CD14-positive monocyte (primary cell): ENCODE results near the gene TAF4. TPM values are rescaled to one million over a fixed set of nuclear protein-coding genes. Genes with fewer than 3 reads are reported as not detected.

Source experiments
- DNase-seq, 3 donors: peaks; one replicate each; pipeline ENCODE4 v3.0.0-alpha.2; 2011 to 2022
- H2AFZ ChIP-seq: 2 replicates; pipeline ENCODE4 v1.6.0; 2012; ENCODE audit warnings: mild to moderate bottlenecking, low read depth, low read length, inconsistent platforms; ENCODE audit not compliant: insufficient read depth, poor library complexity, severe bottlenecking
- H3K27ac ChIP-seq, 2 donors: 1 replicate in 1 of 2; 2 replicates in 1 of 2; pipeline ENCODE4 v1.5.1; 2012 to 2013; ENCODE audit warnings: low read length in 2 of 2, control low read depth in 1 of 2, inconsistent platforms in 1 of 2, low read depth in 1 of 2, mild to moderate bottlenecking in 1 of 2
- H3K27me3 ChIP-seq, 2 donors: one replicate each; pipeline versions ENCODE4 v1.6.0 to v1.6.1; 2011 to 2013; ENCODE audit warnings: low read length in 2 of 2; ENCODE audit not compliant: control insufficient read depth in 2 of 2, insufficient read depth in 2 of 2
- H3K36me3 ChIP-seq, 2 donors: replicated peaks in 1 of 2; 1 replicate in 1 of 2; 2 replicates in 1 of 2; pipeline versions ENCODE4 v1.5.1 to v1.6.1; 2012 to 2013; ENCODE audit warnings: low read length in 2 of 2, control low read depth in 1 of 2, inconsistent platforms in 1 of 2, mild to moderate bottlenecking in 1 of 2; ENCODE audit not compliant: insufficient read depth in 2 of 2, control insufficient read depth in 1 of 2
- H3K4me1 ChIP-seq, 2 donors: 1 replicate in 1 of 2; 2 replicates in 1 of 2; pipeline versions ENCODE4 v1.5.1 to v1.6.1; 2012 to 2013; ENCODE audit warnings: low read length in 2 of 2, control low read depth in 1 of 2, inconsistent platforms in 1 of 2, mild to moderate bottlenecking in 1 of 2, moderate library complexity in 1 of 2; ENCODE audit not compliant: insufficient read depth in 2 of 2, control insufficient read depth in 1 of 2
- H3K4me2 ChIP-seq: replicated peaks from 2 replicates; pipeline ENCODE3; 2012; ENCODE audit warnings: low read length, moderate library complexity, mild to moderate bottlenecking; ENCODE audit not compliant: poor library complexity, severe bottlenecking; ENCODE audit errors: extremely low read depth
- H3K4me3 ChIP-seq, 3 experiments: fragments of 200-600 bp in 1 of 3; sonication (generic) in 1 of 3; replicated peaks in 1 of 3; 1 replicate in 2 of 3; 2 replicates in 1 of 3; pipeline ENCODE4 v1.5.1; 2011 to 2013; ENCODE audit warnings: low read length in 3 of 3, mild to moderate bottlenecking in 3 of 3, control low read depth in 2 of 3, low read depth in 2 of 3, inconsistent platforms in 1 of 3, moderate library complexity in 1 of 3
- H3K79me2 ChIP-seq: 2 replicates; pipeline ENCODE4 v1.6.0; 2012; ENCODE audit warnings: mild to moderate bottlenecking, control low read depth, inconsistent platforms, low read length, moderate library complexity; ENCODE audit not compliant: insufficient read depth
- H3K9ac ChIP-seq: 2 replicates; pipeline ENCODE4 v1.6.0; 2017; ENCODE audit warnings: low read length, mild to moderate bottlenecking; ENCODE audit not compliant: insufficient read depth, poor library complexity, severe bottlenecking
- H3K9me3 ChIP-seq, 2 donors: replicated peaks in 1 of 2; 1 replicate in 1 of 2; 2 replicates in 1 of 2; pipeline versions ENCODE4 v1.5.1 to v1.6.1; 2012 to 2013; ENCODE audit warnings: low read length in 2 of 2, control low read depth in 1 of 2; ENCODE audit not compliant: control insufficient read depth in 1 of 2, insufficient read depth in 1 of 2
- H4K20me1 ChIP-seq: 2 replicates; pipeline ENCODE4 v1.6.0; 2012; ENCODE audit warnings: mild to moderate bottlenecking, low read length, control low read depth, moderate library complexity; ENCODE audit not compliant: insufficient read depth
- H3K27ac Mint-ChIP-seq, 7 donors: one replicate each; pipeline ENCODE4 v1.8.0; 2020; ENCODE audit warnings: mild to moderate bottlenecking in 7 of 7, mixed read lengths in 7 of 7, moderate library complexity in 6 of 7, inconsistent platforms in 2 of 7
- H3K27me3 Mint-ChIP-seq, 3 donors: one replicate each; pipeline ENCODE4 v1.8.0; 2021 to 2022; ENCODE audit warnings: low read depth in 3 of 3, mild to moderate bottlenecking in 3 of 3, mixed read lengths in 3 of 3, moderate library complexity in 3 of 3, inconsistent platforms in 1 of 3
- H3K36me3 Mint-ChIP-seq, 2 donors: one replicate each; pipeline ENCODE4 v1.8.0; 2020; ENCODE audit warnings: mixed read lengths in 2 of 2, inconsistent platforms in 1 of 2, mild to moderate bottlenecking in 1 of 2
- H3K4me1 Mint-ChIP-seq: one replicate; pipeline ENCODE4 v1.8.0; 2020; ENCODE audit warnings: mild to moderate bottlenecking, mixed read lengths
- H3K4me3 Mint-ChIP-seq, 2 donors: one replicate each; pipeline ENCODE4 v1.8.0; 2020; ENCODE audit warnings: mild to moderate bottlenecking in 2 of 2, mixed read lengths in 2 of 2, moderate library complexity in 1 of 2
- H3K9me3 Mint-ChIP-seq, 7 donors: one replicate each; pipeline ENCODE4 v1.8.0; 2020 to 2022; ENCODE audit warnings: mixed read lengths in 7 of 7, mild to moderate bottlenecking in 6 of 7, moderate library complexity in 6 of 7, inconsistent platforms in 2 of 7
- WGBS: methylation state at CpG from one replicate; pipeline ENCODE4 v1.1.5; 2013; ENCODE audit warnings: missing lambda C conversion rate; ENCODE audit not compliant: insufficient coverage; 5-methylcytosine and 5-hydroxymethylcytosine counted together
- intact Hi-C, 2 donors: fragments of 100-400 bp; cut with micrococcal nuclease; formaldehyde crosslinking; loops; one replicate each; pipeline versions ENCODE4 v1.15.0 to v1.15.1; 2023
- polyA plus RNA-seq, 3 donors: library from polyadenylated mRNA; depleted of rRNA in 1 of 3; unstranded in 2 of 3; stranded (reverse) in 1 of 3; fragments of 300-500 nt in 2 of 3; fragments of >200 nt in 1 of 3; fragmentation: Illumina TruSeq in 2 of 3; gene quantifications; 1 replicate in 2 of 3; 2 replicates in 1 of 3; pipeline ENCODE4 v1.2.3, GENCODE V29; 2012 to 2021
- TF ChIP-seq, protein P1 (sequence below): fragments of 200-600 bp; IDR thresholded peaks from one replicate; pipeline ENCODE4 v1.8.0; 2022; ENCODE audit warnings: antibody characterized with exemption, mild to moderate bottlenecking

TAF4 gene
- polyA plus RNA-seq, 3 donors = 0.48 to 14.9 (median 0.99) TPM

GRCh38 chr20:61967300-61967699 is 98.4 kb downstream of the TAF4 start:
- H3K27me3 ChIP-seq = peaks cover 2 to 21% of the 10 kb centered on the region in 2 donors
- TF ChIP-seq, protein P1, sequence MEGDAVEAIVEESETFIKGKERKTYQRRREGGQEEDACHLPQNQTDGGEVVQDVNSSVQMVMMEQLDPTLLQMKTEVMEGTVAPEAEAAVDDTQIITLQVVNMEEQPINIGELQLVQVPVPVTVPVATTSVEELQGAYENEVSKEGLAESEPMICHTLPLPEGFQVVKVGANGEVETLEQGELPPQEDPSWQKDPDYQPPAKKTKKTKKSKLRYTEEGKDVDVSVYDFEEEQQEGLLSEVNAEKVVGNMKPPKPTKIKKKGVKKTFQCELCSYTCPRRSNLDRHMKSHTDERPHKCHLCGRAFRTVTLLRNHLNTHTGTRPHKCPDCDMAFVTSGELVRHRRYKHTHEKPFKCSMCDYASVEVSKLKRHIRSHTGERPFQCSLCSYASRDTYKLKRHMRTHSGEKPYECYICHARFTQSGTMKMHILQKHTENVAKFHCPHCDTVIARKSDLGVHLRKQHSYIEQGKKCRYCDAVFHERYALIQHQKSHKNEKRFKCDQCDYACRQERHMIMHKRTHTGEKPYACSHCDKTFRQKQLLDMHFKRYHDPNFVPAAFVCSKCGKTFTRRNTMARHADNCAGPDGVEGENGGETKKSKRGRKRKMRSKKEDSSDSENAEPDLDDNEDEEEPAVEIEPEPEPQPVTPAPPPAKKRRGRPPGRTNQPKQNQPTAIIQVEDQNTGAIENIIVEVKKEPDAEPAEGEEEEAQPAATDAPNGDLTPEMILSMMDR = no peak
- peaks cover 2 to 3% of the 10 kb centered on the region in 2 donors for H3K36me3 Mint-ChIP-seq
- H3K27ac Mint-ChIP-seq = no peak overlapping the region
- peaks cover 0 to 12% (median 4%) of the 10 kb centered on the region in 7 donors for H3K9me3 Mint-ChIP-seq
- no peak overlapping the region for H3K4me2 ChIP-seq
- no peak overlapping the region for H3K27ac ChIP-seq
- no peak for DNase-seq
- WGBS = 96% methylated on average over 4 of the region's 7 CpGs
- no peaks in the 10 kb centered on the region for H3K4me1 ChIP-seq
- no peak overlapping the region for H3K4me3 ChIP-seq
- no peaks in the 10 kb centered on the region for H3K4me1 Mint-ChIP-seq
- H3K9me3 ChIP-seq = peaks cover 0 to 3% of the 10 kb centered on the region in 2 donors
- no peak overlapping the region for H3K9ac ChIP-seq
- H3K27me3 Mint-ChIP-seq = peaks cover 21 to 43% (median 28%) of the 10 kb centered on the region in 3 donors
- no peak overlapping the region for H3K4me3 Mint-ChIP-seq
- H3K36me3 ChIP-seq = peaks cover 0 to 1% of the 10 kb centered on the region in 2 donors
- H3K79me2 ChIP-seq = no peaks in the 10 kb centered on the region
- H4K20me1 ChIP-seq = no peaks in the 10 kb centered on the region
- no peak overlapping the region for H2AFZ ChIP-seq
- intact Hi-C loops = no loop called here

DNA sequence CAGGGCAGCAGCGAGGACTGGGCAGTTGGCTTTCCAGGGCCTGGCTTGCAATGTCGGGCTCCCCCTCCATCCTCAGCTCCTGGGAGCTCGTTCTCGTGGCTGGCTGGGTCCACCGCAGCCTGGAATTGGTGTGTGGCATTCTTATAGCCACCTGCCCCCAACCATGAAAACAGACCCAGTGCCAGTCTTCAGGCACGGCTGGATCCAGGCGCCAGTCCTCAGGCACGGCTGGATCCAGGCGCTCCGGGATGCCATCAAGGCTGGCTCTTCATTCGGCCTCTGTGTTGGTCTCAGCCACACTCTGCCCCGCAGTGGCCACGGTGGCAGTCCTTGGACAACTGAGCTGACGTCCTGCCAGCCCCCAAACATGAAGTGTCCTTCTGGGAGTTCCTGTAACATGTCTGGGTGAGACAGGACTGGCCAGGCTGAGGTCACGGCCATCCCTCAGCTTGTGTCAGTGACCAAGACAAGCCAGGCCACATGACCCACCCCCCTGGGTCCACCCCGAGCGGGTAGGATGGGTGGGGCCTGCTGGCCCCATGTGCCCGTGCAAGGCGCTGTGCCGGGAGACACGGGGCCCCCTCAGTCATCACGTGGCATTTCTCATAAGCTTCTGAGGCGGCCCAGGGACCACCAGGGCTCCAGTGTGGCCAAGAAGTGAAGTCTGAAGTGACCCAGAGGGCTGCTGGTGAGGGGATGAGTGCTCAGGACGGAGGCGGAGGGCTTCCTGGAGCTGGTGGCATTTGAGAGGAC is 99.0 kb downstream of the TAF4 start:
- H3K9ac ChIP-seq = no peak overlapping the region
- no peak for DNase-seq
- whole genome bisulfite sequencing = 93% methylated on average over 23 of the region's 25 CpGs
- intact Hi-C loops = no loop called here
- no peaks in the 10 kb centered on the region for H3K79me2 ChIP-seq
- no peak overlapping the region for H3K27ac Mint-ChIP-seq
- H3K9me3 Mint-ChIP-seq = peaks cover 0 to 12% (median 2%) of the 10 kb centered on the region in 7 donors
- H3K36me3 ChIP-seq = no peaks in the 10 kb centered on the region
- H3K4me1 Mint-ChIP-seq = no peaks in the 10 kb centered on the region
- H3K9me3 ChIP-seq = no peaks in the 10 kb centered on the region
- peaks cover 23 to 45% (median 28%) of the 10 kb centered on the region in 3 donors for H3K27me3 Mint-ChIP-seq
- peaks cover 2 to 21% of the 10 kb centered on the region in 2 donors for H3K27me3 ChIP-seq
- H2AFZ ChIP-seq = no peak overlapping the region
- no peak overlapping the region for H3K4me3 ChIP-seq
- no peaks in the 10 kb centered on the region for H3K4me1 ChIP-seq
- H3K27ac ChIP-seq = no peak overlapping the region
- H3K36me3 Mint-ChIP-seq = no peaks in the 10 kb centered on the region
- TF ChIP-seq, protein P1 = no peak
- H3K4me2 ChIP-seq = no peak overlapping the region
- H4K20me1 ChIP-seq = no peaks in the 10 kb centered on the region
- H3K4me3 Mint-ChIP-seq = peak overlapping the region in 1 of 2 donors; percentile 4
